Renal cortical epithelial cell (primary cell): ENCODE results near the gene MAP3K20. TPM values are rescaled to one million over a fixed set of nuclear protein-coding genes. Genes with fewer than 3 reads are reported as not detected.
"Not testable (repeated sequence)": the region's sequence is repeated elsewhere in the genome, so short reads cannot be mapped to it uniquely, and the experiment has no call there.

Experiments used
- DNase-seq: peaks from one replicate; pipeline ENCODE4 v3.0.0-alpha.2; 2011; ENCODE audit warnings: low read depth
- total RNA-seq: library from RNA; depleted of rRNA; stranded (reverse); fragments of >200 nt; gene quantifications from 2 replicates; pipeline ENCODE4 v1.2.3, GENCODE V29; 2014

Gene MAP3K20
- total RNA-seq, 1 donor from 2014 or later: 28.5 TPM

DNA sequence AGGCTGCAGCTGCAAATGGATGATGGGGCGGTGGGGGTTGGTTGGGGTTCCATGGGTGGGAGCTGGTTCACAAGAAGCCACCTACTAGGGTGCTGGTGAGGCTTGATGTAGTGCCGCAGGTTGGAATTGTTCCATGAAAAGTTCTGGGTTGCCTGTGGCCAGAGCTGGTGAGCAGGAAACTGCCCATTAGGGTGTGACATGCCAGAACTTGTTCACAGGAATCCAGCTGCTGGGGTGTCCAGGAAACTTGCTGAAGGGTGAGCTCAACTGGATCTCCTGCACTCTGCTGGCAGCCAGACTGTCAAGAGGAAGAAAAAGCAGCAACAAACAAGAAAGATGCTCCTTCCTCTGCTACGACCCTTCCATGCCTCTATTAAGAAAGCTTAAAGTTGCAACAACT, 48.8 kb downstream of the MAP3K20 start:
- DNase-seq: peak; percentile 45

DNA sequence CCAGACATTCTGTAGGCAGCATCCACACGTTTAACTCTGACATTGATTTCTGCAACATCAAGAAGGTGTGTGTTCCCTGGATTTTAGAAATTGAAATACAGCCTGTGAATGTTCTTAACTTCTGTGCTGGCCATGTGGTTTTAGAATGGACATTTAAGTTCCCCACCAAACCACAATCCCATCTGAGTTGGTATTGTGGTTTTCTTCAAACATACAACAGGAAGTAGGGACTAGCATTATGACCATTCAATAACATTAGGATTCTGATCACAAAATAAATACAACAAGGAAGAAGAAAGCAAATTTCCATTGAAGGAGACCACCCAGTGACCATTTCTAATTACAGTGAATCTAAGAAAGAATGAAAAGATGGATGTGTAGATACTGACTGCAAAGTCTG, 51.2 kb downstream of the MAP3K20 start:
- DNase-seq: peak; percentile 61

- not testable (repeated sequence) for DNase-seq
Observed at GRCh38 chr2:173128132-173128531, 52.5 kb downstream of the MAP3K20 start.

DNA sequence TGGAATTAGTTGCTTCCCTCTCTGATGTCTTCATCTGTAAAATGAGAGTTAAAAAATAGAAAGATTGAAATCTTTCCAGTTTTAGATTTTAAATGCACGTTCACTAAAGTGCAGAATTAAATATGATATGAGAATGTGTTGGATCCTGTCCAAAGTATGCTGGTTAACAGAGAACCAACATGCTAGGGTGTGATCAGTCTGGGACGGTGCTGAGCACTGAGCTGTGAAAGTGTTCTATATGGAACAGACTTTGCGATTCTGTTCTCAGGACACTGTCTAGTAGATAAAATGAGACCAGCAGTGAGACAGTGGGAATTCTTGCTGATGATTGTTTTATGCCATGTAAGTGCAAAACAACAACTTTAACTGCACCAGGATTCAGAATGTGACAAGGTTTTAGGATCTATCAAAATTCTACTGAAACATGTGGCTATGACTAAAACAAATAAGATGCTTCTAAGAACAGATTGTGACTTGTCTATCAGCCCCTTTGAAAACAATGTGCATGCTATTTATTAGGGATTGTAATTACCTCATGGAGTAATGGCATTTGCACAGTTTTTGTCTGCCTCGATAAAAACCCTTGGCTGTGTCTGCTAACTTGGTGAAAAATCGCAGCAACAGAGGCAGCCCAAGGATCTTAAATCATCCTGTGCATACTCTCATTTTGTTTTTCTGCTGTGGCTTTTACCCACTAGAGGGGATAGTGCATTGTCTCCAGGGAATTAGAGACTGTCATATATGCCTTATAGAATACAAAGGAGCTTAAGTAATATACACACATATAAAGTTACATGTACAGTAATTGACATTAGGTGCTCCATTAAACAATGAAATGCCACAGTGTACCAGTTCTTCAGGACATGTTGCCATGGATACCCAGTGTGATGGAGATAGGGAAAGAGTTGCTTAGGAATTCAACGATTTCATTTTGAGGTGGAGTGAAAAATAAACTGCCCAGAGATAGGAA, 55.1 kb downstream of the MAP3K20 start:
- no peak for DNase-seq

DNA sequence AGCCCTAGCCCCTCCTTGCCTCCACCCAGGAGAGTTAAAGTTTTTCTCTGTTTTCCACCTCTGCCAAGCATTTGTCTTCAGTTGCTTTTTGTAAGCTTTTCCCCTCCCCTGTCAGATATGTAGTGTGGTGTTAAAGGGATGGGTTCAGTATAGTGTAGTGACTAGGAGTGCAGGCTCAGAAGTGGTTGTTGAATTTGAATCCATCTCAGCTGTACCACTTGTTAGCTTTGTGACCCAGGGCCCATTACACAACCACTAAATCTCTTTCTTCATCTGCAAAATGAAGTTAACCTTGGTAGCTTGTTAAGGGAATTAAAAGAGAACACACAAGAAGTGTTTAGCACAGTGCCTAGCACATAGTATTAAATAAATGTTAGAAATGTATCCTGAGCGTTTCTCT, 56.9 kb downstream of the MAP3K20 start:
- no peak for DNase-seq

DNA sequence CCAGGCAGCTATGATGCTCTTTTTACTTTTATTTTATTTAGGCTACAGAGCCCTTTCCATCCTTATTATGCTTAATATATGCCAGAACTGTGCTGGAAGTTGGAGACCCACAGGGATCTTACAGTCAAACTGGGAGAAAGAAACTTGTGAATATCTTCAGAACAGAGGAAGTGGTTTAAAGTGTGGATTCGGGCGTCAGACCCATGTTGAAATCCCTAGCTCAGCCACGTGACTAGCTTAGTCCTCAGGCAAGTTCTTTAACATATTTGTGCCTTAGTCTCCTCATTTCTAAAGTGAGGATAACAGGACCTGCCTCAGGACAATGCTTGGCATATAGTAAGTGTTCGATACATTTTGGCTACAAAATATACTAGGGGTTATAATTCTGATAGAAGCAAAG, 59.1 kb downstream of the MAP3K20 start:
- DNase-seq: no peak

GRCh38 chr2:173136067-173136466, 60.4 kb downstream of the MAP3K20 start:
- DNase-seq: no peak

DNA sequence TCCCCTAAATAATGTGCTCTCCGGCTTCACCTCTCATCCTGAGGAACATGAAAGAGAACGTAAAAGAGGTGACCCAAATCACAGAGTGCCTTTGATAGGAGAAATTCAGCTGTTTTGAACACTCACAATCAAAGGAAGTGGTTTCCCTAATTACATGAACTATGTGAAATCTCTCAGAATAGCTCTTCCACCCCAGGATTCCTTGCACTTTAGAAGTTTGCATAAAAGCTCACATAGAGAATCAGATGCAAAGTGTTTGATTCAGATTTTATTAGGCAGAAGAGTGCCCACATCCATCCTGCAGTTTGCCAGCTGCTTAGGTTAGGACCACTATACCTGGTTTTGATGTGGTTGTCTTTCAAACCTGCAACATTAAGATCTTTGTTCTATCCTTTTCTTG, 61.0 kb downstream of the MAP3K20 start:
- no peak for DNase-seq

- DNase-seq: no peak
Observed at GRCh38 chr2:173137610-173138009, 62.0 kb downstream of the MAP3K20 start.

GRCh38 chr2:173138962-173139361, 63.3 kb downstream of the MAP3K20 start:
- DNase-seq: no peak

DNA sequence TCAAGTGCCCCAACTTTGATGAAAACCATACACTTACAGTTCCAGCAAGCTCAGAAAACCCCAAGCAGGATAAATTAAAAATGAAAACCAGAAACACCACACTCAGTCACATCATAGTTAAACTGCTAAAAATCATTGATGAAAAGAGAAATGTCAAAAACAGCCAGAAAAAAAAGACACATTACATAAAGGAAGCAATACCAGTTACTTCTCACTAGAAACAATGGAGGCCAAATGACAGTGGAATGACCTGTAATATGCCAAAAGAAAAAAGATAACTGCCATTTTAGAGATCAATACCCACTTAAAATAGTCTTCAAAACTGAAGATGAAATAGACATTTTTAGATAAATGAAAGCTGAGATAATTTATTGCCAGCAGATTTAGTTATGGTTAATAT, 66.0 kb downstream of the MAP3K20 start:
- DNase-seq: no peak

GRCh38 chr2:173145454-173145853, 69.8 kb downstream of the MAP3K20 start:
- no peak for DNase-seq

- no peak for DNase-seq
Observed at GRCh38 chr2:173146590-173146989, 70.9 kb downstream of the MAP3K20 start.

- no peak for DNase-seq
Observed at GRCh38 chr2:173148520-173148919, 72.9 kb downstream of the MAP3K20 start.

GRCh38 chr2:173149491-173149890, 73.8 kb downstream of the MAP3K20 start:
- no peak for DNase-seq

- DNase-seq: peak; percentile 46
Observed at GRCh38 chr2:173150087-173150486, 74.4 kb downstream of the MAP3K20 start.

- DNase-seq: no peak
Observed at GRCh38 chr2:173150963-173151362, 75.3 kb downstream of the MAP3K20 start.

GRCh38 chr2:173151671-173152401, 76.2 kb downstream of the MAP3K20 start:
- DNase-seq: peak; percentile 59

GRCh38 chr2:173153301-173153885, 77.7 kb downstream of the MAP3K20 start:
- no peak for DNase-seq

- DNase-seq: no peak
Observed at GRCh38 chr2:173157676-173158293, 82.1 kb downstream of the MAP3K20 start.

- peak; percentile 99 for DNase-seq
Observed at GRCh38 chr2:173159791-173160463, 84.3 kb downstream of the MAP3K20 start.
